GM23248 (cell line): ENCODE data around the gene DEPP1. TPM values are rescaled to one million over a fixed set of nuclear protein-coding genes. Genes with fewer than 3 reads are reported as not detected.

Experiments
- DNase-seq: peaks from one replicate; pipeline ENCODE4 v3.0.0-alpha.2; 2015
- H2AFZ ChIP-seq: fragments of 200-600 bp; sonication (generic); 2 replicates; pipeline ENCODE4 v1.6.1; 2016; ENCODE audit warnings: antibody characterized with exemption
- H3F3A ChIP-seq: fragments of 200-600 bp; sonication (generic); 2 replicates; pipeline ENCODE4 v1.6.1; 2016; ENCODE audit warnings: mild to moderate bottlenecking, antibody characterized with exemption, mixed run types; ENCODE audit not compliant: insufficient read depth
- H3K27ac ChIP-seq: fragments of 200-600 bp; sonication (generic); 2 replicates; pipeline ENCODE4 v1.5.1; 2016; ENCODE audit warnings: mild to moderate bottlenecking
- H3K27me3 ChIP-seq: fragments of 200-600 bp; sonication (generic); replicated peaks from 2 replicates; pipeline ENCODE4 v1.6.1; 2016; ENCODE audit warnings: mild to moderate bottlenecking; ENCODE audit not compliant: insufficient read depth
- H3K36me3 ChIP-seq: fragments of 200-600 bp; sonication (generic); 2 replicates; pipeline ENCODE4 v1.6.1; 2016; ENCODE audit warnings: low read depth, mild to moderate bottlenecking
- H3K4me1 ChIP-seq: fragments of 200-600 bp; sonication (generic); 2 replicates; pipeline ENCODE4 v1.6.1; 2016; ENCODE audit warnings: mild to moderate bottlenecking; ENCODE audit not compliant: insufficient read depth
- H3K4me2 ChIP-seq: fragments of 200-600 bp; sonication (generic); one replicate; pipeline ENCODE4 v1.6.1; 2016; ENCODE audit warnings: mild to moderate bottlenecking; ENCODE audit not compliant: unreplicated experiment
- H3K4me3 ChIP-seq: fragments of 200-600 bp; sonication (generic); 2 replicates; pipeline ENCODE4 v1.5.1; 2016; ENCODE audit warnings: mild to moderate bottlenecking
- H3K79me2 ChIP-seq: fragments of 200-600 bp; sonication (generic); 2 replicates; pipeline ENCODE4 v1.6.1; 2016; ENCODE audit warnings: mild to moderate bottlenecking; ENCODE audit not compliant: insufficient read depth
- H3K9ac ChIP-seq: fragments of 200-600 bp; sonication (generic); 2 replicates; pipeline ENCODE4 v1.6.1; 2016; ENCODE audit warnings: mild to moderate bottlenecking
- H3K9me2 ChIP-seq: fragments of 200-600 bp; sonication (generic); 2 replicates; pipeline ENCODE4 v1.6.1; 2016; ENCODE audit warnings: mixed run types, mild to moderate bottlenecking, moderate library complexity; ENCODE audit not compliant: insufficient read depth
- H3K9me3 ChIP-seq: fragments of 200-600 bp; sonication (generic); one replicate; pipeline ENCODE4 v1.6.1; 2017; ENCODE audit warnings: low read depth
- H4K20me1 ChIP-seq: fragments of 200-600 bp; sonication (generic); 2 replicates; pipeline ENCODE4 v1.6.0; 2016; ENCODE audit not compliant: insufficient read depth
- EZH2 ChIP-seq: fragments of 200-600 bp; sonication (generic); IDR thresholded peaks from 2 replicates; pipeline ENCODE4 v1.6.1; 2018; ENCODE audit warnings: antibody characterized with exemption, mild to moderate bottlenecking; ENCODE audit not compliant: insufficient read depth, poor library complexity, severe bottlenecking
- EZH2phosphoT487 ChIP-seq: fragments of 200-600 bp; sonication (generic); IDR thresholded peaks from 2 replicates; pipeline ENCODE4 v1.6.1; 2018; ENCODE audit warnings: antibody characterized with exemption, moderate library complexity, mild to moderate bottlenecking, low read depth; ENCODE audit not compliant: insufficient read depth
- WGBS, 2 experiments: methylation state at CpG; one replicate each; pipeline ENCODE4 v1.1.6; 2015 to 2017; ENCODE audit warnings: low lambda C conversion rate in 2 of 2, low coverage in 1 of 2; ENCODE audit errors: missing lambda C conversion rate in 2 of 2; 5-methylcytosine and 5-hydroxymethylcytosine counted together
- in situ Hi-C: fragments of 300-500 bp; cut with MboI; formaldehyde crosslinking; loops from 2 replicates; pipeline ENCODE4 v1.15.0; 2020
- polyA plus RNA-seq: library from polyadenylated mRNA; unstranded; fragments of >200 nt; fragmentation: Nextera tagmentation; extraction: Ambion mirVana; gene quantifications from 2 replicates; pipeline ENCODE4 v1.2.1, GENCODE V29; 2016
- total RNA-seq: library from RNA; depleted of rRNA; stranded (reverse); fragments of >200 nt; shearing (Covaris generic); gene quantifications from 2 replicates; pipeline ENCODE4 v1.2.3, GENCODE V29; 2014

Gene DEPP1
- total and polyA plus RNA-seq, 2 experiments from 2014 or later, result 10.1 to 10.2 TPM

- H4K20me1 ChIP-seq, result no peaks in the 10 kb centered on the region
- no peaks in the 10 kb centered on the region for H3F3A ChIP-seq
- H3K4me1 ChIP-seq, result no peaks in the 10 kb centered on the region
- no peaks in the 10 kb centered on the region for H3K9me2 ChIP-seq
- no peak overlapping the region for H3K27ac ChIP-seq
- H3K9me3 ChIP-seq, result no peaks in the 10 kb centered on the region
- no peak overlapping the region for H2AFZ ChIP-seq
- H3K4me2 ChIP-seq, result no peak overlapping the region
- H3K79me2 ChIP-seq, result no peaks in the 10 kb centered on the region
- in situ Hi-C loops, result no loop called here
- H3K36me3 ChIP-seq, result no peaks in the 10 kb centered on the region
- no peak overlapping the region for H3K4me3 ChIP-seq
- WGBS, 2 experiments, result 76 to 78% methylated on average over 6 of the region's 6 CpGs
- TF ChIP-seq EZH2phosphoT487 (no peak), EZH2 (no peak)
- DNase-seq, result no peak
- no peak overlapping the region for H3K9ac ChIP-seq
- H3K27me3 ChIP-seq, result 0 out of 2 replicates have a peak, but pooled peaks cover 3% of the 10 kb centered on the region
Measured at GRCh38 chr10:44947371-44948152, 31.0 kb downstream of the DEPP1 start.

- Histone ChIP-seq H3K4me2 (no peak overlapping the region), H3K9ac (no peak overlapping the region), H3K27ac (no peak overlapping the region), H3K4me1 (no peaks in the 10 kb centered on the region), H3K4me3 (no peak overlapping the region), H3K36me3 (no peaks in the 10 kb centered on the region), H4K20me1 (no peaks in the 10 kb centered on the region), H2AFZ (no peak overlapping the region), H3K27me3 (0 out of 2 replicates have a peak, but pooled peaks cover 3% of the 10 kb centered on the region), H3K9me2 (no peaks in the 10 kb centered on the region), H3F3A (no peaks in the 10 kb centered on the region), H3K79me2 (no peaks in the 10 kb centered on the region), H3K9me3 (no peaks in the 10 kb centered on the region)
- in situ Hi-C loops, result no loop called here
- peak; percentile 57 for DNase-seq
- TF ChIP-seq EZH2 (no peak), EZH2phosphoT487 (no peak)
- WGBS, 2 experiments, result 39 to 57% methylated on average over 2 of the region's 2 CpGs
Measured at GRCh38 chr10:44946205-44946604, 32.4 kb downstream of the DEPP1 start.

- no peak overlapping the region for H3K9ac ChIP-seq
- no peaks in the 10 kb centered on the region for H4K20me1 ChIP-seq
- H2AFZ ChIP-seq, result no peak overlapping the region
- H3K9me2 ChIP-seq, result no peaks in the 10 kb centered on the region
- no peak overlapping the region for H3K27ac ChIP-seq
- in situ Hi-C loops, result no loop called here
- H3K4me3 ChIP-seq, result no peak overlapping the region
- H3F3A ChIP-seq, result no peaks in the 10 kb centered on the region
- TF ChIP-seq EZH2phosphoT487 (no peak), EZH2 (no peak)
- 0 out of 2 replicates have a peak, but pooled peaks cover 3% of the 10 kb centered on the region for H3K27me3 ChIP-seq
- no peaks in the 10 kb centered on the region for H3K9me3 ChIP-seq
- no peaks in the 10 kb centered on the region for H3K36me3 ChIP-seq
- H3K79me2 ChIP-seq, result no peaks in the 10 kb centered on the region
- no peaks in the 10 kb centered on the region for H3K4me1 ChIP-seq
- no peak for DNase-seq
- H3K4me2 ChIP-seq, result no peak overlapping the region
- 13 to 23% methylated on average over 1 of the region's 1 CpG for WGBS, 2 experiments
Measured at GRCh38 chr10:44944354-44944753, 34.3 kb downstream of the DEPP1 start.

- H3K27me3 ChIP-seq, result 0 out of 2 replicates have a peak, but pooled peaks cover 3% of the 10 kb centered on the region
- H3K4me1 ChIP-seq, result peaks cover 12% of the 10 kb centered on the region
- H3K4me2 ChIP-seq, result no peak overlapping the region
- H4K20me1 ChIP-seq, result no peaks in the 10 kb centered on the region
- no peaks in the 10 kb centered on the region for H3K9me3 ChIP-seq
- H3K9me2 ChIP-seq, result no peaks in the 10 kb centered on the region
- no peak for DNase-seq
- H2AFZ ChIP-seq, result no peak overlapping the region
- no peak overlapping the region for H3K9ac ChIP-seq
- H3F3A ChIP-seq, result no peaks in the 10 kb centered on the region; the same call in 1 of the 2 replicates
- WGBS, 2 experiments, result 72 to 76% methylated on average over 7 of the region's 7 CpGs
- no peaks in the 10 kb centered on the region for H3K36me3 ChIP-seq
- no peak overlapping the region for H3K27ac ChIP-seq
- H3K79me2 ChIP-seq, result no peaks in the 10 kb centered on the region
- TF ChIP-seq EZH2, result no peak
- no peak overlapping the region for H3K4me3 ChIP-seq
- in situ Hi-C loops, result no loop called here
Measured at GRCh38 chr10:44939691-44940401, 38.8 kb downstream of the DEPP1 start.
